Measurements from ENCODE around the gene MESP1.

DNA sequence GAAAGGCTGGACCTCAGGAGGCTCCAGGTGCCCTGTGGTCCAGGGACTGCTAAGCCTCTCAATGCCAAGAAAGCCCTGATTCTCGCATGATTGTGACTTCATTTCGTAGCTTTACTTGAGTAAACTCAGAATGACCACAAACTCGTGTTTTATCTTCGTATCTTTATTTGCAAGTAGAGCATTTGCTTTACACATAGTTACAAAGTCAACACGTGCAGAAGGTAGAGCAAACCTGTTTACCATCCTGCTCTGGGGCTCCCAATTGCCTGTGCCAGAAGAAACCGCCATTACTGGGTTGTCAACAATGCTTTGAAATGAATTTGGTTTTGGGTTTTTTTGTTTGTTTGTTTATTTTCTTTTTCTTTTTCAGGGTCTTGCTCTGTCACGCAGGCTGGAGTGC is 5.8 kb upstream of the MESP1 start:
- TF ChIP-seq YY1 (IDR thresholded peaks at IDR 0.05; ENCODE audit: insufficient read depth, insufficient read length): no peak
- TF ChIP-seq SUZ12 (IDR thresholded peaks at IDR 0.05; ENCODE audit: extremely low read depth, insufficient read depth, insufficient read length): no peak

Data from NT2/D1 (cell line).